ENCODE data around the gene GUCA2B.

Gene GUCA2B

GRCh38 chr1:42143896-42144710 is 9.1 kb upstream of the GUCA2B start:
- DNase-seq, result no peak

- DNase-seq, result no peak
Observed at GRCh38 chr1:42144711-42145388, 8.4 kb upstream of the GUCA2B start.

GRCh38 chr1:42145389-42145716 is 7.9 kb upstream of the GUCA2B start:
- no peak for DNase-seq

GRCh38 chr1:42145764-42146625 is 7.2 kb upstream of the GUCA2B start:
- no peak for DNase-seq

GRCh38 chr1:42146626-42147320 is 6.4 kb upstream of the GUCA2B start:
- DNase-seq, result peak; percentile 64

- DNase-seq, result no peak
Observed at GRCh38 chr1:42148166-42148565, 5.0 kb upstream of the GUCA2B start.

GRCh38 chr1:42150651-42151050 is 2.6 kb upstream of the GUCA2B start:
- DNase-seq, result no peak

- DNase-seq, result no peak
Observed at GRCh38 chr1:42152119-42152518, 1.1 kb upstream of the GUCA2B start.

GRCh38 chr1:42153624-42154023 is 414 bp downstream of the GUCA2B start:
- DNase-seq, result no peak

GRCh38 chr1:42154685-42155084 is 1.5 kb downstream of the GUCA2B start:
- DNase-seq, result no peak

- DNase-seq, result no peak
Observed at GRCh38 chr1:42155362-42155761, 2.2 kb downstream of the GUCA2B start.

GRCh38 chr1:42157667-42158066 is 4.5 kb downstream of the GUCA2B start:
- DNase-seq, result no peak

- no peak for DNase-seq
Observed at GRCh38 chr1:42158189-42158588, 5.0 kb downstream of the GUCA2B start.

- no peak for DNase-seq
Observed at GRCh38 chr1:42162181-42162580, 9.0 kb downstream of the GUCA2B start.

- no peak for DNase-seq
Observed at GRCh38 chr1:42163114-42163513, 9.9 kb downstream of the GUCA2B start.

- no peak for DNase-seq
Observed at GRCh38 chr1:42163536-42164503, 10.6 kb downstream of the GUCA2B start.

GRCh38 chr1:42164551-42165420 is 11.6 kb downstream of the GUCA2B start, which contains the start of gene GUCA2A:
GUCA2A (minus strand) TSS chr1:42164745; CDS start chr1:42164712, 33 bp downstream.
- DNase-seq, result no peak

- no peak for DNase-seq
Observed at GRCh38 chr1:42165511-42166210, 12.5 kb downstream of the GUCA2B start.

- DNase-seq, result no peak
Observed at GRCh38 chr1:42167611-42168390, 14.6 kb downstream of the GUCA2B start.

Data from CD4-positive, alpha-beta T cell treated with Interleukin-4 for 4 hours (primary cell).